GM21717 (cell line): ENCODE data around the gene KRTAP10-8.
"Not testable (repeated sequence)": the region's sequence is repeated elsewhere in the genome, so short reads cannot be mapped to it uniquely, and the experiment has no call there.

Experiments used
- ATAC-seq: cut with Tn5 transposase; IDR thresholded peaks from one replicate; pipeline ENCODE4 v1.9.1; 2021; ENCODE audit warnings: mild to moderate bottlenecking, moderate library complexity; ENCODE audit not compliant: unreplicated experiment

Gene KRTAP10-8

DNA sequence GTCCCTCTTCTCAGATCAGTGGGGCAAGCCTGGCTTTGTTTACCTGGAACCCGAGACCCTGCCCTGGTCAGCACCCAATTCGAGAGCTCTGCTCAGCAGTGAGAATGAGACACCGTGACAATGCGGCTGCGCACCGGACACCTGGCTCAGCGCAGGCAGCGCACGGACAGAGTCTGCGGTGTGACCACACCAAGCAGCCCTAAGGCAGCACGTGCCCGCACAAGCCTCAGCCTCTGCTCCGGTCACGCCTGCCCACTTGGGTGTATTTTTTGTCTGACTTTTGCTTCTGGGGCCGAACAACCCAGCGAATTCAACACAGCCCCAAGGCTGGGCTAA, 4.7 kb downstream of the KRTAP10-8 start:
- ATAC-seq: no peak

DNA sequence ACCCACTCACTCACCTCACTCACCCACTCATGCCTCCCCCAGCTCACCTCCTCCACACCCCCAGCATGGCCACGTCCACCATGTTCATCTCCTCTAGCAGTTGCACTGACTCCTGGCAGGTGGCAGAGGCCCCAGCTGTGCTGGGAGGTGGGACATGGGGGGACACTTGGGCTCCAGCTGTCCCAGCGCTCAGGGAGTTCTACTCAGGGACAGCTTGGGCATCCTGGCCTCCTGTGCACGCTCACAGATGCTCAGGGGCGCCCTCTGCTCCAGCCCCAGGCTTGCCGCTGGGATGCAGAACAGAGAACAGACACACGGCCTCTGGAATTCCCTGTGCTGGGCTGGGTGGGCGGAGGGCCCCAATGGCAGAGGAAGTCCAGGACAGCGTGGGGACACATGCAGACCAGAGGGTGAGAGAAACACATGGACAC, 5.2 kb downstream of the KRTAP10-8 start:
- ATAC-seq: no peak

DNA sequence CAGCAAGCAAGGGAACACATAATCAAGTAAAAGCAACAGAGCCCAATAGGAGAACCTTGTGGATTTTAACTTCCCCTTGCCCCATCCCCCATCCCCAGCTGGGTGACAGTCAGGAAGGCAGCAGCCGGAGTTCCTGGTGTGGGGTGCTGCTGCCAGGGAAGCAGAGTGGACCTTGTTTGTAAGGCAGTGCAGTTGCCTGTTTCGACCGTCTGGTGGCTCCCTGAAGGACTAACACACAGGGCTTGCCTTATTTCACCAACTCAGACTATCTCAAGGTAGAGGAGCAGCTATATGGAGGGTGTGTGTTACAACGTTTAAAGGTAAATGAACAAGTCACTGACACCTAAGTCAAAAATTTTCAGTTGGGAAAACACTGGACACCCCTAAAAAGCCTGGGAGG, 6.6 kb downstream of the KRTAP10-8 start:
- ATAC-seq: no peak

DNA sequence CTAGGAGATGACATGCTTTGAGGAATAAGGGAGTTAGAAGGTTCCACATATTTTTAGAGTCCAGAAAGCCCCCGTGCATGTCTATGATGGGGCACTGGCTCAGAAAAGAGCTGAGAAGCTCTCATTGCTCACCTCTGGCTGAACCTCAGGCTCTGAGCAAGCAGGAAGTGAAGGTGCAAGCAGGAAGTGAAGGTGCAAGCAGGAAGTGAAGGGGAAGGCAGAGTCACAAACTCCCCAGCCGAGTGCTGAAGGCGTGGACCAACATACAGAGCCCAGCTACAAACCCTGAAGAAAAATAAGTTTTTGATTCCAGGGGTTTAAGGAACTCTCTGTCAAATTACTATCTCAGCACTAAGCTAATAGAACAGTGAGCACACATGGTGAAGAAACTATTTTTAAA, 7.0 kb downstream of the KRTAP10-8 start:
- ATAC-seq: no peak

GRCh38 chr21:44619886-44620285, 8.0 kb downstream of the KRTAP10-8 start:
- no peak for ATAC-seq

- ATAC-seq: no peak
Measured at GRCh38 chr21:44623575-44623974, 11.7 kb downstream of the KRTAP10-8 start.

DNA sequence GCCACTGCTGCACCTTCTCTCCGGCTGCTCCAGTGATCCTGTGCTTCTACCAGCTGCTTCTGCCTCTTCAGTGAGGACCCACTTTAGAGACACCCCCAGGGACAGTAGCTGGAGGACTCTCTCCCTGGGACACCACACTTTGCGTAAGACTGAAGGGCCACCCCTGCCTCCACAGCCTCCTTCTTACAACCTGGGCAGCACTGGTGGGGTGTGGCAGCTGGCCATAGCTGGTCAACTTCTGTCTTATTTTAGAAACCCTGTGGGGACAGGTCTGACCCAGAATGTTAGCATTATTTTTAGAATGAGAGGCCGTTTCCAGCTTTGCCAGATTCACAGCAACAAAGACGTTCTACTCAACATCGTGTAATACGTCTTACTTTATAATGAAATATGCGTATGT, 13.9 kb downstream of the KRTAP10-8 start:
- ATAC-seq: no peak

GRCh38 chr21:44626262-44626661, 14.4 kb downstream of the KRTAP10-8 start:
- ATAC-seq: no peak

DNA sequence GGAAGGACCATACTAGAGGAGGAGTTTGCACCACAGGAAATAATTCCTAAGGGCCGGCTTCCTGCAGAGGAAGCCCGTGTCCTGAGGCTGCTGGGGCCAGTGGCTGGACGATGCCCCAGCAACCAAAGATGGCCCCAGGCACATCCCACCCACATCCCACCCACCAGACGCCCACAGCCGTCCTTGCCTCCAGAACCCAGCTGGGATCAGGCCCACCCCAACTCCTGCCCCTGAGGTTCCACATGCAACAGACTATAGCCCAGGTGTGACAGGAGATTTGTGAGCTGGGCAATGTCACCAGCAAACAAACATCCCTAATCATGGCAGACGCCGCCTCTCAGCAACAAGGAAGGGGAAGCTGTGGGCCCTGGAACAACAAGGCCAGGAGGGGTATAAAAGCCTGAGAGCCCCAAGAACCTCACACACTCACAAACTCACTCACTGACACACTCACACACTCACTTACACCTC, 14.8 kb downstream of the KRTAP10-8 start, which contains the start of gene KRTAP10-9:
Gene KRTAP10-9, plus strand, starts transcription at position 421 of the 471 bp plus-strand sequence. CDS start 79 bp downstream, outside the sequence.
- no peak for ATAC-seq

GRCh38 chr21:44627181-44627822, 15.4 kb downstream of the KRTAP10-8 start:
- not testable (repeated sequence) for ATAC-seq

DNA sequence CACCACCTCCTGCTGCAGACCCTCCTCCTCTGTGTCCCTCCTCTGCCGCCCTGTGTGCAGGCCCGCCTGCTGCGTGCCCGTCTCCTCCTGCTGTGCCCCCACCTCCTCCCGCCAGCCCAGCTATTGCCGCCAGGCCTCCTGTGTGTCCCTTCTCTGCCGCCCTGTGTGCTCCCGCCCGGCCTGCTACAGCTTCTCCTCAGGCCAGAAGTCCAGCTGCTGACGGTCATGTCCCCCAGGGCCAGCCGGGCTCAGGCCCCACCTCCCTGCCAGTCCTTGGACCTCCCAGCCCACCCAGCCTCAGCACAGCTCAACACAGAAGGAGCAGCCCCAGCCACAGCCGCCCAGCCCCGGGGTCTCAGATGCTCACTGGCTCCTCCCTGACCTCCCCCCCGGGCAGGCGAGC, 16.0 kb downstream of the KRTAP10-8 start:
- ATAC-seq: not testable (repeated sequence)

DNA sequence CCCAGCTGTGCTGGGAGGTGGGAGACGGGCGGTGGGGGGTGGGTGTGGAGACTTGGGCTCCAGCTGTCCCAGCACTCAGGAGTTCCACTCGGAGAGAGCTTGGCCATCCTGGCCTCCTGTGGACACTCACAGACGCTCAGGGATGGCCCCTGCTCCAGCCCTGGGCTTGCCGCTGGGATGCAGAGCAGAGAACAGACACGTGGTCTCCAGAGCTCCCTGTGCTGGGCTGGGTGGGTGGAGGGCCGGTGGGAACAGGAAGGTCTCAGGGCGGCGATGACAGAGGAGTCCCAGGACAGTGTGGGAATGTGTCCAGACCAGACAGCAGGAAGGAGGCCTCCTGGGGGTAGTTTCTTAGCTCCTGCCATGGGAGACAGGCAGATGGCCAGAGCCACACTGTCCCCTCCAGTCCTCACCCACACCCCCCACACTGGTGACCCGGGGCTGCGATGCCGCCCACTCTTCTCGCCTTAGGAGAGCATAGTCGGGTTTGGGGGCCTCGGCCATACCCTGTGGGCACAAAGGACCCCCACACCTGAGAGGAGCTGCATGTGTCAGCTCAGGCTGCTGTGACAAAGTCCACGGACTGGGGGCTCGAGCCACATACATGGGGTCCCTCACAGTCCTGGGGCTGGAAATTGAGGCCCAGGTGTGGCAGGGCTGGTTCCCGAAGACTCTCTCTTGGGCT, 17.0 kb downstream of the KRTAP10-8 start:
- no peak for ATAC-seq

DNA sequence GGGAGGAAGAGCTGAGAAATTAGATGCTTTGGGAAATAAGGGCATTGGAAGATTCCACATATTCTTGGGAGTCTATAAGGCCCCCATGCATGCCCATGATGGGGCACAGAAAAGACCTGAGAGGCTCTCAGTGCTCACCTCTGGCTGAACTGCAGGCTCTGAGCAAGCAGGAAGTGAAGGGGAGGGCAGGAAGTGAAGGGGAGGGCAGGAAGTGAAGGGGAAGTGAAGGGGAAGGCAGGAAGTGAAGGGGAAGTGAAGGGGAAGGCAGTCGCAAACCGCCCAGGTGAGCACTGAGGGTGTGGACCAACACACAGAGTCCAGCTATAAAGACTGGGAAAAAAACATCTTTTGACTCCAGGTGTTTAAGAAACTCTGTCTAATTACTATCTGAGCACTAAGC, 18.6 kb downstream of the KRTAP10-8 start:
- ATAC-seq: no peak

DNA sequence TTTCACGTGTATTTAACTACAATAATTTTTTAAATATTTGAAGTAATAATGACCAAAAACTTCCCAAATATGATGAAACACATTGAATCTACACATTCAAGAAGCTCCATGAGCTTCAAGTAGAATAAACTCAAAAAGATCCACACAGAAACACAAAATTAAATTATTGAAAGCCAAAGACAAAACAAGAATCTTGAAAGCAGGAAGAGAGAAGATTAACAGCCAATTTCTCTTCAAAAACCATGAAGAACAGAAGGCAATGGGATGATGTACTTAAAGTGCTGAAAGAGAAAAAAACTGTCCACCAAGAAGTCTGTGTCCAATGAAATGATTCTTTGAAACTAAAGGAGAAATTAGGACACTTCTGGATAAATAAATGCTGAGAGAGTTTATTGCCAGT, 20.2 kb downstream of the KRTAP10-8 start:
- no peak for ATAC-seq

DNA sequence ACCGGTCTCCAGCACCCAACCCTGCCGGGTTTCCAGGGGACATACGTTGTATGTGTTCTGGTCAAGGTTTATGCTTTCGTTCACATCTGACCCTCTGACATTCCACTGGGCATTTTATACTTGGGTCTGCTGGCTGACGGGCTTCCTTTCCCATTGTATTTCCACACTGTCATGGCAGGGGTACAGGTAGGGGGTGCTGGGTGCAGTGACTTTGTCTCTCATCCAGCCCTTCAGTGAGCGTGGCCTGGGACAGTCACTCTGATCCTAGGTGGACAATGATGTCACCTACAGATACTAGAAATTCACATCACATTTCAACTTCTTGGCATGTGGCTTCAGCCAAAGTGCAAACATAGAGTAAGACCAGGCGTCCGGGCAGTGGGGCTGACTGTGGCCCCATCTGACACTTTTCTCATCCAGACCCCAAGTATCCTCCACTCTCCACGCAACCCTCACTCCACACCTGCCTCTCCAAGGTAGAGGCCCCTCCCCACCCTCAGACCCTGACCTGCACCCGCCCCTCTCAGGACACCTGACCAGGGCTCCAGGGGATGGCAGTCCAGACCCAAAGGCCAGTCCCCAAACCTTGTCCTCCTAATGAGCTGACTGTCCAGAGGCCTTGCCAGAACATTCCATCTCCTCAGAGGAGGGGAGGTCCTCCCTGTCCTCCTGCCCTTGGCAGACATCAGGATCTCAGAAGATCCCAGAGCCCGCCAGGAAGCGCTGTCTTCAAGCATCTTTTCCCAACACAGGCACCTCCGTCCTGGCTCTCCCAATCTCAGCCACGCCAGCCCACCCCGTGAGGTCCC, 24.5 kb downstream of the KRTAP10-8 start:
- ATAC-seq: no peak

- no peak for ATAC-seq
Measured at GRCh38 chr21:44637018-44637850, 25.4 kb downstream of the KRTAP10-8 start, which contains the start of gene KRTAP10-10. KRTAP10-10 (plus strand) TSS chr21:44637356; CDS start chr21:44637418, 62 bp downstream.

GRCh38 chr21:44637851-44638348, 26.0 kb downstream of the KRTAP10-8 start:
- ATAC-seq: not testable (repeated sequence)

DNA sequence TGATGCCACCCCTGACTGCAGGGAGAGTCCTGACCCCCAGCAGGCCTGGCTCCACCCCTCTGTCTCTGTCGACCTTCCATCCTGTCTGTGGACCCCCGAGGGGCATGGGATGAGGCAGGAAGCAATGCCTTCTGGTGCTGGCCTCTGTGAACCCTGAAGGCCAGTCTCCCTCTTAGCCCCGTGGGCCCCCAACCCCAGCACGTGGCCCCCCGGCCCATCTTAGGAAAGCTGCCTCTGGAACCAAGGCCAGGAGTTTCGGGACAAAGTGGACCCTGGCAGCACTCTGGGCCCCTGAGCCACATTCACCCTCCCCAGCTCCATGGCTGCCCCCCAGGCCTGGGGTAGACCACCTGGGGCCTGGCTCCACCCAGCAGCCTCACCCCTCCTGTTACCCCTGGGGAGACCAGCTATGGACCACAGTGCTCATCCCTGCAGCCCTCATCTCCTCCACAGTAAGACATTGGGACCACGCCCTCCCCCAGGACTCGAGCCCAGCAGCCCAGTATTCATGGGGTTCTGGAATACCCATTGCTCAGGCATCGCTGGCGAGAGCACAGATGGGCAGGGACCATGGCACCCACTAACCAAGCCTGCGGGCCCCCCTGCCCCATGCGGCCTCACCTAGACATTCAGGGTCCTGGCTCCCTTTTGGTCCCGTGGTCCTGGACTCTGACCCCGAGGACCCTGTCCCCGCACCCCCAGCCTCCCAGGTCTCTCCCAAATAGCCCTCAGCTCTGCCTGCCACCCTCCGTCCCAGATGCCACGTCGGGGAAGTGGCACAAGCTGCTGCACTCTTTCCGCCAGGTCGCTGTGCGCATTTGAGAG, 26.8 kb downstream of the KRTAP10-8 start:
- not testable (repeated sequence) for ATAC-seq

DNA sequence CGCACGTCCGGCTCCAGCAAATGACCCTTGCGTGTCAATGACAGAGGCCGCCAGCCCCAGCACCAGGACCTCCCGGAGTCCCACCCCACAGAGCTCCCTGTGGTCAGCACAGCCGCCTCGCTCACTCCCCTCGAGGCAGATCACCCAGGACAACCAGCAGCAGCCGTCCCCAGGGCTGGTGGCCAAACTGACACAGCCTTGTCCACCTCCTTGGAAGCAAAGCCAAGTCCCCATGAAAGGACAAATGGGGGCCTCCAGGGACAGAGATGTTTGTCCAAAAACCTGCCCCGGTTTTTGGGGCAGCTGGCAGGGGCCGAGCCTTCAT, 27.4 kb downstream of the KRTAP10-8 start:
- no peak for ATAC-seq

DNA sequence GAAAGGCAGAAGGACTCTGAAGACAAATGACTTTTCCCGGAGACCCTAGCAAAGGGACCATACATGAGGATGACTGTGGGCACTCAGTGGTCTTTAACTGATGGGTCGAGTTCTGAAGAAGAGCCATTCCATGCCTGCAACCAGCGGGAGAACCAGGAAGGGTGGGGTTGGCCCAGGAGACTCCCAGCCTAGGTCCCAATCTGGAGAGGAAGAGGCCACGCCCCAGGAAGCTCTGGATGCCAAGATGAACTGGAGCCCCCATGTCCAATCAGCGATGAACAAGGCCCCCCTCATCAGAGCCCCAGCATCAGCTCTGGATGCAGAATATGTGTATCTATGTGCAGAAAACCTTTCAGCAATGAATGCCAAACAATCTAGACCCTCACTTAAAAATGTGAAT, 28.9 kb downstream of the KRTAP10-8 start:
- ATAC-seq: no peak
